ENCODE results near the gene CYP3A4. TPM values are rescaled to one million over a fixed set of nuclear protein-coding genes. Genes with fewer than 3 reads are reported as not detected.

Gene CYP3A4
- total and polyA plus RNA-seq, 9 of the 15 experiments (the other 6 are each of a cell fraction or from before 2014, with no cell fraction given): 0.07 to 0.08 TPM; not detected in 7

DNA sequence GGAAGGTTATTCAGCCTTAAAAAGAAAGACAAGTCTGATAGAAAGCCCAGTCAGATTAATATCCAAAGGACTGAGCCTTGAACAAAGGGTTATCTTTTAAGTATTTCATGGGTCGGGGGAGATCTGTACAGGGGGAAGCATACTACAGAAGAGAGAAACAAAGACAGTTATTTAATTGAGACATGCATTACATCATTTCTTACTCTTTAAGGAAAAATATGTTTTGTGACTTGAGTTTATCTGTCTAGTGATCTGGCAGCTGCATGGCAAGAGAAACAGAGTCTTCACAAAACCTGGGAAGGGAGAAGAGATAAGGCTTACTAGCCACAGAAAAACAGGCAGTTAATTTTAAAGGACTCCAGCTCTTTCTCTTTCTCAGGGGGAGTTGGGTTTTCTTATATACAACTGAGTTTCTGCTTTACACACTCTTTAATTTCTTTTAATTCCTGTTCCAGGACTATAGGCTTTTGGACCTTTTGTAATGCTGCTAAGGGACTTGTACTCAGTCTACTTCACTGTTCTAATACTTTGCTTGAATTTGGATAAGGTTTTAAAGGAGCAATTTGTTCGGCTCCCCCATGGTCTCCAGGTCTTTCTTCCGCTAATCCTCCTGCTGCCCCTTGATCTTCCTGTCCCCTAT, 23.0 kb upstream of the CYP3A4 start (continued):
- TF ChIP-seq ESRRB (CRISPR knock-in tag; IDR thresholded peaks at IDR 0.05; ENCODE audit: borderline replicate concordance) (no peak), U2AF2 (optimal IDR thresholded peaks at IDR 0.05; ENCODE audit: low read depth, low read length) (no peak), NFIC (IDR thresholded peaks at IDR 0.05) (0 out of 2 replicates have a peak, but pooled peaks have one; percentile 41), BCL6 (CRISPR knock-in tag; IDR thresholded peaks at IDR 0.05) (no peak), HMGN3 (IDR thresholded peaks at IDR 0.05; ENCODE audit: borderline replicate concordance, extremely low read depth, insufficient read length, low read depth, low read length) (no peak), SMARCA5 (IDR thresholded peaks at IDR 0.05) (no peak), NR2F6 (CRISPR knock-in tag; IDR thresholded peaks at IDR 0.05) (no peak), CTBP1 (IDR thresholded peaks at IDR 0.05; ENCODE audit: borderline replicate concordance) (peak; percentile 50; the same call in 1 of the 2 replicates), ZNF175 (CRISPR knock-in tag; IDR thresholded peaks at IDR 0.05; ENCODE audit: low read depth) (0 out of 2 replicates have a peak, but pooled peaks have one; percentile 71), CBFA2T3 (IDR thresholded peaks at IDR 0.05) (peak; percentile 75), ZBTB17 (CRISPR knock-in tag; IDR thresholded peaks at IDR 0.05) (no peak), KHSRP (IDR thresholded peaks at IDR 0.05) (no peak), MCM7 (IDR thresholded peaks at IDR 0.05) (no peak), ZKSCAN3 (CRISPR knock-in tag; IDR thresholded peaks at IDR 0.05) (no peak), RAD21 (CRISPR knock-in tag; conservative IDR thresholded peaks at IDR 0.05 in 1 of 2, IDR thresholded peaks at IDR 0.05 in 1 of 2) (peak; percentile 24 to 30; a peak in 3 of 4 replicates), TCF3 (CRISPR knock-in tag; IDR thresholded peaks at IDR 0.05) (peak; percentile 61), MYBL2 (IDR thresholded peaks at IDR 0.05; ENCODE audit: low read depth) (no peak), MYBL2 (CRISPR knock-in tag; IDR thresholded peaks at IDR 0.05; ENCODE audit: borderline replicate concordance) (no peak), DPF2 (IDR thresholded peaks at IDR 0.05) (peak; percentile 91)
- TF ChIP-seq, protein P1, sequence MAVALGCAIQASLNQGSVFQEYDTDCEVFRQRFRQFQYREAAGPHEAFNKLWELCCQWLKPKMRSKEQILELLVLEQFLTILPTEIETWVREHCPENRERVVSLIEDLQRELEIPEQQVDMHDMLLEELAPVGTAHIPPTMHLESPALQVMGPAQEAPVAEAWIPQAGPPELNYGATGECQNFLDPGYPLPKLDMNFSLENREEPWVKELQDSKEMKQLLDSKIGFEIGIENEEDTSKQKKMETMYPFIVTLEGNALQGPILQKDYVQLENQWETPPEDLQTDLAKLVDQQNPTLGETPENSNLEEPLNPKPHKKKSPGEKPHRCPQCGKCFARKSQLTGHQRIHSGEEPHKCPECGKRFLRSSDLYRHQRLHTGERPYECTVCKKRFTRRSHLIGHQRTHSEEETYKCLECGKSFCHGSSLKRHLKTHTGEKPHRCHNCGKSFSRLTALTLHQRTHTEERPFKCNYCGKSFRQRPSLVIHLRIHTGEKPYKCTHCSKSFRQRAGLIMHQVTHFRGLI (CRISPR knock-in tag; IDR thresholded peaks at IDR 0.05): no peak
- TF ChIP-seq, protein P2, sequence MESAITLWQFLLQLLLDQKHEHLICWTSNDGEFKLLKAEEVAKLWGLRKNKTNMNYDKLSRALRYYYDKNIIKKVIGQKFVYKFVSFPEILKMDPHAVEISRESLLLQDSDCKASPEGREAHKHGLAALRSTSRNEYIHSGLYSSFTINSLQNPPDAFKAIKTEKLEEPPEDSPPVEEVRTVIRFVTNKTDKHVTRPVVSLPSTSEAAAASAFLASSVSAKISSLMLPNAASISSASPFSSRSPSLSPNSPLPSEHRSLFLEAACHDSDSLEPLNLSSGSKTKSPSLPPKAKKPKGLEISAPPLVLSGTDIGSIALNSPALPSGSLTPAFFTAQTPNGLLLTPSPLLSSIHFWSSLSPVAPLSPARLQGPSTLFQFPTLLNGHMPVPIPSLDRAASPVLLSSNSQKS (CRISPR knock-in tag; IDR thresholded peaks at IDR 0.05): no peak
- TF ChIP-seq, protein P3, sequence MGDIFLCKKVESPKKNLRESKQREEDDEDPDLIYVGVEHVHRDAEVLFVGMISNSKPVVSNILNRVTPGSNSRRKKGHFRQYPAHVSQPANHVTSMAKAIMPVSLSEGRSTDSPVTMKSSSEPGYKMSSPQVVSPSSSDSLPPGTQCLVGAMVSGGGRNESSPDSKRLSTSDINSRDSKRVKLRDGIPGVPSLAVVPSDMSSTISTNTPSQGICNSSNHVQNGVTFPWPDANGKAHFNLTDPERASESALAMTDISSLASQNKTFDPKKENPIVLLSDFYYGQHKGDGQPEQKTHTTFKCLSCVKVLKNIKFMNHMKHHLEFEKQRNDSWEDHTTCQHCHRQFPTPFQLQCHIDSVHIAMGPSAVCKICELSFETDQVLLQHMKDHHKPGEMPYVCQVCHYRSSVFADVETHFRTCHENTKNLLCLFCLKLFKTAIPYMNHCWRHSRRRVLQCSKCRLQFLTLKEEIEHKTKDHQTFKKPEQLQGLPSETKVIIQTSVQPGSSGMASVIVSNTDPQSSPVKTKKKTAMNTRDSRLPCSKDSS (IDR thresholded peaks at IDR 0.05; ENCODE audit: low read depth, partially characterized antibody): no peak
- TF ChIP-seq, protein P4, sequence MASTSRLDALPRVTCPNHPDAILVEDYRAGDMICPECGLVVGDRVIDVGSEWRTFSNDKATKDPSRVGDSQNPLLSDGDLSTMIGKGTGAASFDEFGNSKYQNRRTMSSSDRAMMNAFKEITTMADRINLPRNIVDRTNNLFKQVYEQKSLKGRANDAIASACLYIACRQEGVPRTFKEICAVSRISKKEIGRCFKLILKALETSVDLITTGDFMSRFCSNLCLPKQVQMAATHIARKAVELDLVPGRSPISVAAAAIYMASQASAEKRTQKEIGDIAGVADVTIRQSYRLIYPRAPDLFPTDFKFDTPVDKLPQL (IDR thresholded peaks at IDR 0.05; ENCODE audit: extremely low read depth, insufficient read length): no peak

Measured in K562 (cell line).